Endothelial cell of umbilical vein (primary cell): ENCODE results near the gene TBK1. TPM values are rescaled to one million over a fixed set of nuclear protein-coding genes. Genes with fewer than 3 reads are reported as not detected.

ENCODE experiments used
- BruUV-seq: library from RNA; stranded (reverse); fragments of 400-500 nt; replicated peaks from 2 replicates; lab custom pipeline; 2021; lab: Mats Ljungman, UMichigan
- CTCF ChIA-PET: fragments of 300-600, 350-600 bp; sonication (Branson Sonifier 250); formaldehyde crosslinking; loops from one replicate; lab custom pipeline; 2021; ENCODE audit warnings: antibody characterized with exemption, inconsistent platforms; lab: Charles Lee
- POLR2A ChIA-PET: fragments of 300-600, 350-600 bp; sonication (Branson Sonifier 250); formaldehyde crosslinking; loops from one replicate; lab custom pipeline; 2021; ENCODE audit warnings: antibody characterized with exemption, inconsistent platforms; lab: Charles Lee
- DNase-seq: peaks from one replicate; pipeline ENCODE4 v3.0.0-alpha.2; 2011; ENCODE audit warnings: low read depth, low spot score
- FAIRE-seq: peaks from 2 replicates; lab custom pipeline; 2011; peaks lifted over from hg19 to GRCh38; lab: Jason Lieb, UNC
- H2AFZ ChIP-seq: 2 replicates; pipeline ENCODE4 v1.6.0; 2012; ENCODE audit warnings: low read depth, low read length, control low read depth, inconsistent platforms
- H3K27ac ChIP-seq: 2 replicates; pipeline ENCODE4 v1.5.1; 2011; ENCODE audit warnings: low read depth, mild to moderate bottlenecking, control low read depth, low read length, moderate library complexity; ENCODE audit not compliant: insufficient read depth
- H3K27me3 ChIP-seq, 2 experiments: 2 replicates each; pipeline versions ENCODE4 v1.6.0 to v1.6.1; 2011; ENCODE audit warnings: low read length in 2 of 2, mixed read lengths in 1 of 2; ENCODE audit not compliant: control insufficient read depth in 2 of 2, insufficient read depth in 2 of 2
- H3K36me3 ChIP-seq, 2 experiments: 2 replicates in 1 of 2; 3 replicates in 1 of 2; pipeline ENCODE4 v1.5.1; 2011; ENCODE audit warnings: low read length in 2 of 2, mild to moderate bottlenecking in 1 of 2, moderate library complexity in 1 of 2; ENCODE audit not compliant: control insufficient read depth in 2 of 2, insufficient read depth in 2 of 2; ENCODE audit errors: extremely low read depth in 1 of 2
- H3K4me1 ChIP-seq: 3 replicates; pipeline ENCODE4 v1.5.1; 2011; ENCODE audit warnings: mild to moderate bottlenecking, low read length; ENCODE audit not compliant: control insufficient read depth, insufficient read depth; ENCODE audit errors: extremely low read depth
- H3K4me2 ChIP-seq: 2 replicates; pipeline ENCODE4 v1.6.1; 2011; ENCODE audit warnings: low read length, control low read depth, mixed read lengths; ENCODE audit not compliant: insufficient read depth
- H3K4me3 ChIP-seq, 3 experiments: fragments of 200-600 bp in 1 of 3; sonication (generic), shearing (Covaris generic) in 1 of 3; replicated peaks in 1 of 3; 2 replicates each; pipeline ENCODE4 v1.5.1; 2011 to 2016; ENCODE audit warnings: control low read depth in 3 of 3, low read length in 3 of 3, mild to moderate bottlenecking in 2 of 3, inconsistent platforms in 1 of 3, low read depth in 1 of 3, moderate library complexity in 1 of 3; ENCODE audit not compliant: insufficient read depth in 1 of 3
- H3K79me2 ChIP-seq: 2 replicates; pipeline ENCODE4 v1.6.0; 2012; ENCODE audit warnings: low read length, inconsistent platforms; ENCODE audit not compliant: control insufficient read depth, insufficient read depth
- H3K9ac ChIP-seq: replicated peaks from 2 replicates; pipeline ENCODE3; 2011; ENCODE audit warnings: low read length, control low read depth; ENCODE audit not compliant: insufficient read depth; ENCODE audit errors: extremely low read depth
- H3K9me1 ChIP-seq: replicated peaks from 3 replicates; pipeline ENCODE4 v1.6.0; 2011; ENCODE audit warnings: mild to moderate bottlenecking, low read length; ENCODE audit not compliant: control insufficient read depth, insufficient read depth; ENCODE audit errors: extremely low read depth
- H3K9me3 ChIP-seq: replicated peaks from 2 replicates; pipeline ENCODE4 v1.5.1; 2012; ENCODE audit warnings: low read length, inconsistent platforms; ENCODE audit not compliant: control insufficient read depth, insufficient read depth
- H4K20me1 ChIP-seq: replicated peaks from 2 replicates; pipeline ENCODE3; 2011; ENCODE audit warnings: mild to moderate bottlenecking, low read length; ENCODE audit not compliant: control insufficient read depth, insufficient read depth; ENCODE audit errors: extremely low read depth
- CTCF ChIP-seq, 2 donors: IDR thresholded peaks; 1 replicate in 1 of 2; 2 replicates in 1 of 2; pipeline ENCODE4 v1.5.1; 2011; ENCODE audit warnings: low read length in 2 of 2, mild to moderate bottlenecking in 2 of 2, moderate library complexity in 2 of 2, control low read depth in 1 of 2, inconsistent platforms in 1 of 2, low read depth in 1 of 2; ENCODE audit not compliant: insufficient read depth in 1 of 2; ENCODE audit errors: extremely low read depth in 1 of 2
- EZH2 ChIP-seq: IDR thresholded peaks from 2 replicates; pipeline ENCODE4 v1.6.1; 2012; ENCODE audit warnings: borderline replicate concordance, low read depth, mild to moderate bottlenecking, moderate library complexity, low read length, inconsistent platforms; ENCODE audit not compliant: severe bottlenecking
- FOS ChIP-seq: IDR thresholded peaks from 2 replicates; pipeline ENCODE4 v1.6.1; 2011; ENCODE audit warnings: mild to moderate bottlenecking, low read length, moderate library complexity, borderline replicate concordance; ENCODE audit not compliant: insufficient read depth
- GATA2 ChIP-seq: IDR thresholded peaks from 2 replicates; pipeline ENCODE4 v1.7.0; 2011; ENCODE audit warnings: low read depth, mild to moderate bottlenecking, moderate library complexity, mixed read lengths, low read length; ENCODE audit not compliant: insufficient read length, insufficient read depth
- JUN ChIP-seq: IDR thresholded peaks from 2 replicates; pipeline ENCODE4 v1.6.1; 2011; ENCODE audit warnings: borderline replicate concordance, low read depth; ENCODE audit not compliant: insufficient read length, insufficient read depth
- MYC ChIP-seq: IDR thresholded peaks from one replicate; pipeline ENCODE4 v1.6.1; 2011; ENCODE audit warnings: mild to moderate bottlenecking, low read depth, low read length
- POLR2A ChIP-seq: IDR thresholded peaks from 2 replicates; pipeline ENCODE4 v1.6.1; 2012; ENCODE audit warnings: low read depth, mild to moderate bottlenecking, control low read depth, low read length
- POLR2AphosphoS5 ChIP-seq: IDR thresholded peaks from 2 replicates; pipeline ENCODE4 v1.6.1; 2012; ENCODE audit warnings: low read depth, mild to moderate bottlenecking, control low read depth, low read length, moderate library complexity; ENCODE audit not compliant: insufficient read depth
- dilution Hi-C: fragments of 300-500 bp; cut with MboI; formaldehyde crosslinking; loops from one replicate; pipeline ENCODE4 v1.15.0; 2019; ENCODE audit warnings: low sequenced_read_pairs; ENCODE audit not compliant: extremely low pct_ligation_motif_present
- intact Hi-C: fragments of 100-400 bp; cut with micrococcal nuclease; formaldehyde crosslinking; loops from one replicate; pipeline ENCODE4 v1.10.0; 2022
- polyA plus RNA-seq, 4 experiments: library from polyadenylated mRNA; depleted of rRNA in 3 of 4; stranded (reverse) in 3 of 4; unstranded in 1 of 4; fragments of >200 nt; gene quantifications; 2 replicates each; pipeline versions ENCODE4 v1.2.1 to v1.2.3, GENCODE V29; 2011 to 2012; ENCODE audit warnings: missing spikeins in 1 of 4
- total RNA-seq: library from RNA; stranded (reverse); gene quantifications from 2 replicates; pipeline ENCODE4 v1.2.3, GENCODE V29; 2021
- TF ChIP-seq, protein P1 (sequence below): IDR thresholded peaks from 2 replicates; pipeline ENCODE4 v1.6.1; 2011; ENCODE audit not compliant: insufficient read depth, insufficient read length

Gene TBK1
- total and polyA plus RNA-seq, 2 donors (not counting 3 experiments of a cell fraction or from before 2014, with no cell fraction given): 8.0 to 28.9 TPM

DNA sequence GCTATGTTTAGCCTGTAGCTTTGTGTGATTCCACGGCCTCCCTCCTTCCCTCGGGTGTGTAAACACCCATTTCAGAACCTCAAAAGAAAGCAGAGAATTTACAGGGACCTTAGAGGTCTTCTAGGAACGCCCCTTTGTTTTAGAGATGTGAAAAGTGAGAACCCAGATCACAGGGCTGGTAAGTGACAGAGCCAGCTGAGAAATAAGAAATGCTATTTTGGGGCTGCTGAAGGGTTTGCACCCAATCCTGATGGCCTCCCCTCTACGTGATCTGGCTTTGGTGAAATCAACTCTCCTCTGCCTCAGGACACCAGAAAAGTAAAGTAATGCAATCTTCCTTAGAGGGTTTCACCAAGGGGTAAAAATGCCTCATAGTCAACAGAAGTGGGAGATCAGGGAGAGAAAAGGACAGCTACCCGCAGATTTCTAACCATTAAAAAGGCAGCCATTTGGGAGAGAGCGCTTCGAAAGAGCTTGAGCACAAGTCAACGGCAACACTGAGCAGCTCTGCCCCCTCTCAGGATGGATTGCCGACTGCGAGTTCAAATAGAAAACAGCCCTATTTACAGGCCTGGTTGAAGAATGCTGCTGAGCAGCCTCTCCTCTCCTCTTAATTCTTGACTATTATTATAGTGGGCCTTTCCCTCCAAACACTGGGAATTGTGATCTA lies 79.9 kb downstream of the TBK1 start:
- no peak for TF ChIP-seq CTCF (IDR thresholded peaks at IDR 0.05; ENCODE audit: extremely low read depth in 1 of 2, insufficient read depth in 1 of 2, low read depth in 1 of 2, low read length in 2 of 2)
- no peak for TF ChIP-seq FOS
- TF ChIP-seq MYC: no peak
- TF ChIP-seq, protein P1, sequence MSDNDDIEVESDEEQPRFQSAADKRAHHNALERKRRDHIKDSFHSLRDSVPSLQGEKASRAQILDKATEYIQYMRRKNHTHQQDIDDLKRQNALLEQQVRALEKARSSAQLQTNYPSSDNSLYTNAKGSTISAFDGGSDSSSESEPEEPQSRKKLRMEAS: no peak
- no peak for TF ChIP-seq POLR2A
- TF ChIP-seq POLR2AphosphoS5: no peak
- TF ChIP-seq EZH2: no peak
- TF ChIP-seq GATA2: no peak
- TF ChIP-seq JUN: no peak
- no peak overlapping the region for H3K9ac ChIP-seq
- H3K4me3 ChIP-seq: no peak overlapping the region
- H3K9me3 ChIP-seq: no peaks in the 10 kb centered on the region
- intact Hi-C loops: no loop called here
- no peaks in the 10 kb centered on the region for H4K20me1 ChIP-seq
- H3K9me1 ChIP-seq: no peaks in the 10 kb centered on the region
- H3K36me3 ChIP-seq: no peaks in the 10 kb centered on the region
- no peak overlapping the region for H3K27ac ChIP-seq
- H3K79me2 ChIP-seq: no peaks in the 10 kb centered on the region
- ChIA-PET CTCF (interaction anchor here (1.3 kb wide), 1 partner anchor 16 kb away, joined by 3 read pairs; no protein-coding TSS in a partner anchor), POLR2A (no interaction called here)
- no peak for DNase-seq
- peaks cover 6 to 8% of the 10 kb centered on the region in 2 experiments for H3K27me3 ChIP-seq
- dilution Hi-C loops: no loop called here
- BruUV-seq: no TSS peak
- H3K4me2 ChIP-seq: no peak overlapping the region
- H3K4me1 ChIP-seq: no peaks in the 10 kb centered on the region
- no peak for FAIRE-seq
- H2AFZ ChIP-seq: no peak overlapping the region
